HEK293 (cell line): Measurements from ENCODE around the gene FHIT.

Experiments
- CTCF ChIP-seq: fragments of 450-650 bp; formaldehyde crosslinking; IDR thresholded peaks from 2 replicates; pipeline ENCODE4 v1.5.1; 2016; ENCODE audit warnings: missing biosample characterization, missing genetic modification characterization
- MEIS1 ChIP-seq: sonication (generic); formaldehyde crosslinking; IDR thresholded peaks from 2 replicates; pipeline ENCODE4 v1.8.1; 2022; ENCODE audit warnings: missing genetic modification reagents, mild to moderate bottlenecking, borderline replicate concordance
- PRDM10 ChIP-seq: fragments of 450-650 bp; formaldehyde crosslinking; IDR thresholded peaks from 2 replicates; pipeline ENCODE4 v1.5.1; 2016; ENCODE audit warnings: missing biosample characterization, missing genetic modification characterization
- YY1 ChIP-seq: fragments of 450-650 bp; formaldehyde crosslinking; IDR thresholded peaks from 2 replicates; pipeline ENCODE4 v1.5.1; 2018; ENCODE audit warnings: missing biosample characterization, missing genetic modification characterization
- ZNF114 ChIP-seq: fragments of 450-650 bp; formaldehyde crosslinking; IDR thresholded peaks from 2 replicates; pipeline ENCODE4 v1.5.0; 2017; ENCODE audit warnings: missing biosample characterization, missing genetic modification characterization
- ZNF239 ChIP-seq: fragments of 450-650 bp; formaldehyde crosslinking; IDR thresholded peaks from 2 replicates; pipeline ENCODE4 v1.5.1; 2016; ENCODE audit warnings: missing biosample characterization, missing genetic modification characterization
- ZNF24 ChIP-seq: fragments of 450-650 bp; formaldehyde crosslinking; IDR thresholded peaks from 2 replicates; pipeline ENCODE4 v1.5.1; 2016; ENCODE audit warnings: missing biosample characterization, missing genetic modification characterization
- ZNF530 ChIP-seq: fragments of 450-650 bp; formaldehyde crosslinking; IDR thresholded peaks from 2 replicates; pipeline ENCODE4 v1.5.1; 2016; ENCODE audit warnings: low read depth, missing biosample characterization, missing genetic modification characterization

GRCh38 chr3:59997583-59997982 is 1253.7 kb downstream of the FHIT start:
- TF ChIP-seq YY1, result no peak
- no peak for TF ChIP-seq CTCF
- TF ChIP-seq PRDM10 (tag by site-specific recombination), result no peak
- TF ChIP-seq ZNF530, result no peak
- TF ChIP-seq ZNF114 (tag by site-specific recombination), result no peak
- TF ChIP-seq ZNF24 (tag by site-specific recombination), result no peak
- TF ChIP-seq ZNF239 (tag by site-specific recombination), result no peak
- TF ChIP-seq MEIS1, result no peak
